ENCODE data around the gene MIOX.

The MIOX gene

DNA sequence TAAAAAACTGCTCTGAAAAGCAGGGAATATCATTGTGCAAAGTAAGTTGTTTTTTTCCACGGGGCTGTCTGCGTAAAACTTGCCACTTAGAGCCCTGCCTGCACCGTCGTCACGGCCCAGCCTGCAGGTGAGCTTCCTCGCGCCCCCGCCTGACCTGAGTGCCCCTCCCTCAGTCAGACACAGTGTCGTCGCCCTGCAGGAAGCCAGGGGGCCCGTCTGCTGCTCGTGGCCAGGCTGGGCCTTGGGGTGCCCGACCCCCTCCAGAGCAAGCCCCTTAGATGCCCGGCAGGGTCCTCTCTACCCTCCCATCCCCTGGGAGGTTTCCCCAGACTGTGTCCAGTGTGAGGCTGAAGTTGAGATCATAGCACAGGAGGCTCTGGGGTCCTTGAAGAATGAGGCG lies 43.5 kb upstream of the MIOX start:
- ChIA-PET POLR2A (interaction anchor here (0.9 to 3.0 kb wide), 2 partner anchors 27 to 192 kb away, joined by 3 to 9 read pairs; partner anchors contain the start of gene HDAC10), CTCF (interaction anchor here (1.5 kb wide), 1 partner anchor 82 kb away, joined by 4 read pairs; the partner anchor contains the start of gene SCO2)
- no peaks in the 10 kb centered on the region; the same call in 1 of the 2 replicates for H3K4me1 ChIP-seq (ENCODE audit: control insufficient read depth, insufficient read depth, low read length)
- H3K9me3 ChIP-seq (ENCODE audit: control insufficient read depth, insufficient read depth, low read depth, low read length), result no peaks in the 10 kb centered on the region
- H3K27ac ChIP-seq (ENCODE audit: extremely low read depth, low read depth, low read length), result peak overlapping the region; percentile 58; the same call in 1 of the 2 replicates
- TF ChIP-seq GLIS2 (tag by site-specific recombination; IDR thresholded peaks at IDR 0.05) (peak; percentile 66), ZNF266 (tag by site-specific recombination; IDR thresholded peaks at IDR 0.05; ENCODE audit: low read depth) (no peak), ZIC2 (tag by site-specific recombination; IDR thresholded peaks at IDR 0.05) (peak; percentile 93), YY2 (tag by site-specific recombination; IDR thresholded peaks at IDR 0.05) (no peak), GLIS1 (tag by site-specific recombination; IDR thresholded peaks at IDR 0.05) (peak; percentile 34; the same call in 1 of the 2 replicates), ZBTB21 (tag by site-specific recombination; IDR thresholded peaks at IDR 0.05) (no peak), PRDM1 (tag by site-specific recombination; IDR thresholded peaks at IDR 0.05) (no peak), PATZ1 (tag by site-specific recombination; IDR thresholded peaks at IDR 0.05) (0 out of 2 replicates have a peak, but pooled peaks have one; percentile 15), ZBTB1 (tag by site-specific recombination; IDR thresholded peaks at IDR 0.05) (no peak), ZNF623 (tag by site-specific recombination; IDR thresholded peaks at IDR 0.05) (no peak), ZNF629 (tag by site-specific recombination; IDR thresholded peaks at IDR 0.05) (0 out of 2 replicates have a peak, but pooled peaks have one; percentile 30), PRDM4 (tag by site-specific recombination; IDR thresholded peaks at IDR 0.05) (no peak), ZBTB17 (tag by site-specific recombination; IDR thresholded peaks at IDR 0.05) (0 out of 2 replicates have a peak, but pooled peaks have one; percentile 42), GLI2 (tag by site-specific recombination; IDR thresholded peaks at IDR 0.05; ENCODE audit: borderline replicate concordance, low read depth) (no peak), ZFHX2 (tag by site-specific recombination; conservative IDR thresholded peaks at IDR 0.05) (no peak)
- TF ChIP-seq, protein P1, sequence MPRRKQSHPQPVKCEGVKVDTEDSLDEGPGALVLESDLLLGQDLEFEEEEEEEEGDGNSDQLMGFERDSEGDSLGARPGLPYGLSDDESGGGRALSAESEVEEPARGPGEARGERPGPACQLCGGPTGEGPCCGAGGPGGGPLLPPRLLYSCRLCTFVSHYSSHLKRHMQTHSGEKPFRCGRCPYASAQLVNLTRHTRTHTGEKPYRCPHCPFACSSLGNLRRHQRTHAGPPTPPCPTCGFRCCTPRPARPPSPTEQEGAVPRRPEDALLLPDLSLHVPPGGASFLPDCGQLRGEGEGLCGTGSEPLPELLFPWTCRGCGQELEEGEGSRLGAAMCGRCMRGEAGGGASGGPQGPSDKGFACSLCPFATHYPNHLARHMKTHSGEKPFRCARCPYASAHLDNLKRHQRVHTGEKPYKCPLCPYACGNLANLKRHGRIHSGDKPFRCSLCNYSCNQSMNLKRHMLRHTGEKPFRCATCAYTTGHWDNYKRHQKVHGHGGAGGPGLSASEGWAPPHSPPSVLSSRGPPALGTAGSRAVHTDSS (tag by site-specific recombination; IDR thresholded peaks at IDR 0.05), result no peak
- H3K36me3 ChIP-seq (ENCODE audit: control insufficient read depth in 2 of 2, insufficient read depth in 1 of 2, low read length in 2 of 2), result peaks cover 0 to 88% of the 10 kb centered on the region in 2 experiments; a peak in 1 of 3 replicates
- H3K4me3 ChIP-seq (ENCODE audit: low read depth, low read length), result no peak overlapping the region

DNA sequence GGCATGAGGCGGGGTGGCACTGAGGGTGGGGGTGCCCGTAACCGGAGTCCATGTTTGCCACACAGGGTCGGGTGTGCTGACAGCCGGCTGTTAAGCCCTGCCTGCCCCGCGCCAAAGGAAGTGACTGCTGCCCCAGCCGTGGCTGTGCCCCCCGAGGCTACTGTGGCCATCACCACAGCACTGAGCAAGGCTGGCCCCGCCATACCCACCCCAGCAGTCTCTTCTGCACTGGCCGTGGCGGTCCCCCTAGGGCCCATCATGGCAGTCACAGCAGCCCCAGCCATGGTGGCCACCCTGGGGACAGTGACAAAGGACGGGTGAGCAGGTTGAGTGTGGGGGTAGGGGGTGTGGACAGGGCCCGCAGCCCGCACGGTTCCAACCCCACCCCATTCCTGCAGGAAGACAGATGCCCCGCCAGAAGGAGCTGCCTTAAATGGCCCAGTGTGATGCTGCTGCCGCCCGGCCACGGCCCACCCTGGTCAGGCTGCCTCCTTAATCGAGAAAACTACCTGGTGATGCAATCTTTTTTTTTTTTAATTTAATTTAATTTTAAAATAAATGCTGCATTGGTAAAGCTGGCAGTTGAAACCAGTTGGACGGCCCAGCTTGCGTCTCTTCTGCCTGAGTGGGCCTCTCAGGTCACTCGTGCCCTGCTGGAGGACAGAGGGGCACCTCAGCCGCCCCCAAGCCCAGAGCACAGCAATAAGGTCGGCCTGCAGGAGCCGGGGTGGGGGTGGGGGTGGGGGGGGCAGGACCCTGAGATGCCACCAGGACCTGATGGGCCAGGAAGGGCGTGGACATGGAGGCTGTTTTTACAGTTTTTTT lies 42.6 kb upstream of the MIOX start:
- peak overlapping the region; percentile 58; the same call in 1 of the 2 replicates for H3K27ac ChIP-seq (ENCODE audit: extremely low read depth, low read depth, low read length)
- CTCF ChIA-PET, result interaction anchor here (0.6 to 1.1 kb wide), 2 partner anchors 82 to 203 kb away, joined by 3 to 5 read pairs; no protein-coding TSS in a partner anchor
- H3K9me3 ChIP-seq (ENCODE audit: control insufficient read depth, insufficient read depth, low read depth, low read length), result no peaks in the 10 kb centered on the region
- peaks cover 5 to 88% of the 10 kb centered on the region in 2 experiments; a peak in 2 of 3 replicates for H3K36me3 ChIP-seq (ENCODE audit: control insufficient read depth in 2 of 2, insufficient read depth in 1 of 2, low read length in 2 of 2)
- POLR2A ChIA-PET, result interaction anchor here (0.9 to 3.0 kb wide), 9 partner anchors 8 to 193 kb away, joined by 3 to 12 read pairs (median 4); partner anchors contain the start of genes HDAC10, LMF2, NCAPH2 and SCO2
- no peaks in the 10 kb centered on the region; the same call in 1 of the 2 replicates for H3K4me1 ChIP-seq (ENCODE audit: control insufficient read depth, insufficient read depth, low read length)
- H3K4me3 ChIP-seq (ENCODE audit: low read depth, low read length), result no peak overlapping the region
- TF ChIP-seq ZNF76 (tag by site-specific recombination; IDR thresholded peaks at IDR 0.05; ENCODE audit: borderline replicate concordance, low read depth), result no peak
- 0 out of 2 replicates have a peak, but pooled peaks have one; percentile 21 for TF ChIP-seq KLF1 (tag by site-specific recombination; IDR thresholded peaks at IDR 0.05)
- peak; percentile 27; the same call in 1 of the 2 replicates for TF ChIP-seq GLIS2 (tag by site-specific recombination; IDR thresholded peaks at IDR 0.05)
- TF ChIP-seq ZNF138 (tag by site-specific recombination; IDR thresholded peaks at IDR 0.05; ENCODE audit: borderline replicate concordance), result no peak
- peak; percentile 18; the same call in 1 of the 2 replicates for TF ChIP-seq PATZ1 (tag by site-specific recombination; IDR thresholded peaks at IDR 0.05)
- TF ChIP-seq, protein P2, sequence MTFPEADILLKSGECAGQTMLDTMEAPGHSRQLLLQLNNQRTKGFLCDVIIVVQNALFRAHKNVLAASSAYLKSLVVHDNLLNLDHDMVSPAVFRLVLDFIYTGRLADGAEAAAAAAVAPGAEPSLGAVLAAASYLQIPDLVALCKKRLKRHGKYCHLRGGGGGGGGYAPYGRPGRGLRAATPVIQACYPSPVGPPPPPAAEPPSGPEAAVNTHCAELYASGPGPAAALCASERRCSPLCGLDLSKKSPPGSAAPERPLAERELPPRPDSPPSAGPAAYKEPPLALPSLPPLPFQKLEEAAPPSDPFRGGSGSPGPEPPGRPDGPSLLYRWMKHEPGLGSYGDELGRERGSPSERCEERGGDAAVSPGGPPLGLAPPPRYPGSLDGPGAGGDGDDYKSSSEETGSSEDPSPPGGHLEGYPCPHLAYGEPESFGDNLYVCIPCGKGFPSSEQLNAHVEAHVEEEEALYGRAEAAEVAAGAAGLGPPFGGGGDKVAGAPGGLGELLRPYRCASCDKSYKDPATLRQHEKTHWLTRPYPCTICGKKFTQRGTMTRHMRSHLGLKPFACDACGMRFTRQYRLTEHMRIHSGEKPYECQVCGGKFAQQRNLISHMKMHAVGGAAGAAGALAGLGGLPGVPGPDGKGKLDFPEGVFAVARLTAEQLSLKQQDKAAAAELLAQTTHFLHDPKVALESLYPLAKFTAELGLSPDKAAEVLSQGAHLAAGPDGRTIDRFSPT (tag by site-specific recombination; IDR thresholded peaks at IDR 0.05), result peak; percentile 56; the same call in 1 of the 2 replicates
- TF ChIP-seq ZNF324 (tag by site-specific recombination; IDR thresholded peaks at IDR 0.05), result no peak
- TF ChIP-seq MZF1 (tag by site-specific recombination; IDR thresholded peaks at IDR 0.05; ENCODE audit: borderline replicate concordance), result no peak

Measured in HEK293 (cell line).